Activated CD4-positive, alpha-beta T cell treated with anti-CD3 and anti-CD28 coated beads, Interleukin-2, amount 50 U/mL, for 1 hour (primary cell): ENCODE results near the gene SERHL2.
"Not testable (repeated sequence)": the region's sequence is repeated elsewhere in the genome, so short reads cannot be mapped to it uniquely, and the experiment has no call there.

ENCODE experiments used
- DNase-seq: peaks from one replicate; pipeline ENCODE4 v3.0.0-alpha.2; 2020

Gene SERHL2

DNA sequence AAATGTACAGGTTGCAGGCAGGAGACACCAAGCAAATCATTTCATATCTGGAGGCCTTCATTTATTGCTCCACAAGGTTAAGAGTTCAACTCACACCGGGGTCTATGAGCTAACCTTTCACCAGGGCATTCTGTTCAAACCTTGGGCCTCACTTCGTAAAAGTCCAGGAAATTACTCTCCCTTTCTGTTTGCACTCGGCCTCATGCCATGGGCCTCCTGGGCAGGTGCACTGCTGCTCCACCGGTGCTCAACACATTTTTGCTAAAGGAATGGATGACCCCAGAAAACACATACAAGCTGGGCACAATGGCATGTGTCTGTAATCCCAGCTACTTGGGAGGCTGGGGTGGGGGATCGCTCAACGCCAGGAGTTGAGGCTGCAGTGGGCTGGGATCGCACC lies 17.6 kb upstream of the SERHL2 start:
- DNase-seq, result no peak

DNA sequence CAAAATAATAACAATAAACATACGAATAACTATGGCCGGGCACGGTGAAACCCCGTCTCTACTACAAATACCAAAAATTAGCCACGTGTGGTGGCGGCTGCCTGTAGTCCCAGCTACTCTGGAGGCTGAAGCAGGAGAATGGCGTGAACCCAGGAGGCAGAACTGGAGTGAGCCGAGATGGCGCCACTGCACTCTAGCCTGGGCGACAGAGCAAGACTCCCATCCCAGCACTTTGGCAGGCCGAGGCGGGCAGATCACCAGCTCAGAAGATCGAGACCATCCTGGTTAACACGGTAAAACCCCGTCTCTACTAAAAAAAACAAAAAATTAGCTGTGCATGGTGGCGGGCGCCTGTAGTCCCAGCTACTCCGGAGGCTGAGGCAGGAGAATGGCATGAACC lies 17.1 kb upstream of the SERHL2 start:
- not testable (repeated sequence) for DNase-seq

DNA sequence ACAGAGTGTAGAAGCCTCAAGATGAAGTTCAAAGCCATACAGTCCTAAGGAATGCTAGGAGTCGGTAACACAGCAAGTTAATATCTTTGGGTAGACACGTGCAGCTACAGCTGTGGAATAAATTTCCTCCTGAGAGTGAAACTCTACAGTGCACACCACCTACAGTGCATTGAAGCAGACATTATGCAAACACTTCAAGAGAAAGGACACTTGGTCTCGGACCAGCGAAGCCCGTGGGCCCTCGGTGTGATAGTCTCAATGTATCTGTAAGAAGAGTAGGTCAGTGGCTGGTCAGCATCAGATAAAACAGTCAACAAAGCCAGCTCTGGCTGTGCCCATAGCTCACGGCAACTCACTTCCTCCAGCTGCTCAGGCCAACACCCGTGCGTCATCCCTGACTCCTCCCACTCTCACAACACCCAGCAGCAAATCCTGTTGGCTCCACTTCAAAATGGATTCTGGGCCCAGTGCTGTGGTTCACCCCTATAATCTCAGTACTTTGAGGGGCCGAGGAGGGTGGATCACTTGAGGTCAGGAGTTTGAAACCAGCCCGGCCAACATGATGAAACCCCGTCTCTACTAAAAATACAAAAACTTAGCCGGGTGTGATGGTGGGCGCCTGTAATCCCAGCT lies 16.4 kb upstream of the SERHL2 start:
- not testable (repeated sequence) for DNase-seq

DNA sequence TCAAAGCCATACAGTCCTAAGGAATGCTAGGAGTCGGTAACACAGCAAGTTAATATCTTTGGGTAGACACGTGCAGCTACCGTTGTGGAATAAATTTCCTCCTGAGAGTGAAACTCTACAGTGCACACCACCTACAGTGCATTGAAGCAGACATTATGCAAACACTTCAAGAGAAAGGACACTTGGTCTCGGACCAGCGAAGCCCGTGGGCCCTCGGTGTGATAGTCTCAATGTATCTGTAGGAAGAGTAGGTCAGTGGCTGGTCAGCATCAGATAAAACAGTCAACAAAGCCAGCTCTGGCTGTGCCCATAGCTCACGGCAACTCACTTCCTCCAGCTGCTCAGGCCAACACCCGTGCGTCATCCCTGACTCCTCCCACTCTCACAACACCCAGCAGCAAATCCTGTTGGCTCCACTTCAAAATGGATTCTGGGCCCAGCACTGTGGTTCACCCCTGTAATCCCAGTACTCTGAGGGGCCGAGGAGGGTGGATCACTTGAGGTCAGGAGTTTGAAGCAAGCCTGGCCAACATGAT lies 14.5 kb upstream of the SERHL2 start:
- DNase-seq, result not testable (repeated sequence)

DNA sequence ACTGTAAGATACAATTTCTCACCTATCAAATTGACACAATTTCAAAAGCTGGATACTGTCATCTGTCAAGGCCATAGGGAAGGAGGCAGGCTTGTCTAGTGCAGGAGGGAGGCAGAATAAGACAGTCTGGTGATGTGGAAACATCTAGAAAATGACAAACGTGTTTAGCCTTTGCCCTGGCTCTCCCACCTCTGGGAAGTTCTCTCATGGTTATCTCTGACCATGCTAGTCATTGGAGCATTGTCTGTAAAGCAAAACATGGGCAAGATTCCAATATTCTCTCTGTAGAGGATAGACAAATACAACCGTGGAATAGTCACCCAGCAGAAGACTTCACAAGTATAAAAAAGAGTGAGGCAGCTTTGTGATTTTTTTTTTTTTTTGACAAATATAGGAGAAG lies 9.1 kb upstream of the SERHL2 start:
- no peak for DNase-seq

DNA sequence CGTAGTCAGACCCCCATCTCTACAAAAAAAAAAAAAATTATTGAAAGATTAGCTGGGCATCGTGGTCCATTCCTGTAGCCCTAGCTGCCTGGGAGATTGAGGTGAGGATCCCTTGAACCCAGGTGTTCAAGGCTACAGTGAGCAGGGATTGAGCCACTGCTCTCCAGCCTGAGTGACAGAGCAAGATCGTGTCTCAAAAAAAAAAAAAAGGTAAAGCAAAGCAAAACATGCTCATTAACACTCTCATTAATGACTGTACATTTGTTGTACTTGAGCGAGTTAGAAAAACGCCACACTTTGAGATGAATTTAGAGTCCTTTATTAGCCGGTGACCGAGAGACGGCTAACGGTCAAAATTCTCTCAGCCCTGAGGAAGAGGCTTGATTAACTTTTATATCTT lies 6.2 kb upstream of the SERHL2 start:
- DNase-seq, result no peak

DNA sequence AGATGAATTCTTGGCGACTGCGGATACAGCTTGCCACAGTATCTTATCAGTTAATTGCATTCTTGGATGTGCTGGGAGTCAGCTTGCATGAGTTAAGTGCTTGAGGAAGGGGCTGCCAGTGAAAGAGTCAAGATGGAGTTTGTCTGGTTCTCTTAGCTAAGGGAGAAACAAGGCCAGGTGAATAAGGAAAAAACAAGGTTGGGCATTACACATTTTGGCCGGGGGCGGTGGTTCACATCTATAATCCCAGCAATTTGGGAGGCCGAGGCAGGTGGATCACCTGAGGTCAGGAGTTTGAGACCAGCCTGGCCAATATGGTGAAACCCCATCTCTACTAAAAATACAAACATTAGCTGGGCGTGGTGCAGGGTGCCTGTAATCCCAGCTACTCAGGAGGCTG lies 5.6 kb upstream of the SERHL2 start:
- DNase-seq, result not testable (repeated sequence)

DNA sequence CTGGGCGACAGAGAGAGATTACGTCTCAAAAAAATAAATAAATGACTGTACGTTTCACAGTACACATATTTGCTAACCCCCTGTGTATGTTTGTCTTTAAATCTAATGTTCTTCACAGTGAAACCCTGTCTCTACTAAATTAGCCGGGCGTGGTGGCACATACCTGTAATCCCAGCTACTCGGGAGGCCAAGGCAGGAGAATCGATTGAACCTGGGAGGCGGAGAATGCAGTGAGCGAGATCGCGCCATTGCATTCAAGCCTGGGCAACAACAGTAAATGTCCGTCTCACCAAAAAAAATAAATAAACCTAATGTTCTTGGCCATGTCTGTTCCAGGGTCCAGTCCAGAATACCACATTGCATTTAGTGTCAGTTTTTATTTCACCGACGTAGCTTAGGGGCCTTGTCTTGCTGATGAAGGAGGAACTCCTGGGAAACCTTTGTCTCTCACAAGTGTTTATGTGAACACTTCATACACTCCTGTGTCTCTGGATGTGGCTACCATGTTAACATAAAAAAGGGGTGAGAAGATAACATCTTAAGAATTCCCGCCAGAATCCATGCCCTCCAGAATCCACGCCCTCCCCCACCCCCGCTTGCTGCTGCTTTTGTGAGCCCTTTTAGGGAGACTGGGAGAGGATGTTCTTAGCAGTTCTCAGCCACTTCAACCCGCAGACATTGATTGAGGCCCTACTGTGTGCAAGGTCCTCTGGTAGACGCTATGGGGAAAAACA lies 5.0 kb upstream of the SERHL2 start:
- DNase-seq, result no peak

DNA sequence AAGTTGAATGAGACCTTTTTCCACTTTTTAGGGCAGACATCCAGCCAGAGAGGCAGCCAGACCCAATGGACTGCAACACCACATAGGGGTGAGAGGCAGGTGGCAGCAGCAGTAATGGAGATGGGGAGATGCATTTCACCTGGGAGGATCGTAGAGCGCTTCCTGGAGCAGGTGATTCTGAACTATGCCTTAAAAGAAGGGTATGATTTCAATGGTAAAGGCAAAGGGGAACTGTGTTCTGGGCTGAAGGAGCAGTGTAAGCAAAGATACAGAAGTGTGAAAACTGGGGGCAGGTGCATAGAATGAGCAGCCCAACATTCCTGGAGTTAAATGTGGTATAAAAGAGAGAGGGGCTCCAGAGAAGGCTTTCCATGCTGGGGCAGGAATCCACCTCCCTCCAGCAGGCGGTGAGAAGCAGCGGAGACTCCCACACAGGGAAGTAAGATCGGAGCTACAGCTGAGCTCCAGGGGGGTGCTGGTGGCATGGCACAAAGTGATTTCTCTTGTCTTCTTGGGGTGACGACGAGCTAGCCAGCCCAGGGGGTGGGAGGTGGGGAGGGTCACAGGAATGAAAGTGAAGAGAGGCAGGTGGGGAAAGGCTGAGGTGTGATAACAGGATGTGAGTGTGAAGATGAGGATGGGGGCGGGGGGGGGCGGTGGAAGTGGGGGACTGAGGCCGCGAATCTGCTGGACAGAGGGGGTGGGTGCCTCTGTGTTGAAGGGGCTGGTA lies 4.3 kb upstream of the SERHL2 start:
- no peak for DNase-seq

DNA sequence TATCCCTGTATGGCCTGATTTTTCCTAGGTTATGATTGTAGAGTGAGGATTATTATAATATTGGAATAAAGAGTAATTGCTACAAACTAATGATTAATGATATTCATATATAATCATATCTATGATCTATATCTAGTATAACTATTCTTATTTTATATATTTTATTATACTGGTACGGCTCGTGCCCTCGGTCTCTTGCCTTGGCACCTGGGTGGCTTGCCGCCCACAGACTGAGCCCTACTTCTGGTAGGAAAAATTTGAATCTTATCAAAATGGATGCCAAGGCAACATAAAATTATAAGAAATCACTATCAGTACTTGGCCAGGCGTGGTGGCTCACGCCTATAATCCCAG lies 1.5 kb upstream of the SERHL2 start:
- not testable (repeated sequence) for DNase-seq

DNA sequence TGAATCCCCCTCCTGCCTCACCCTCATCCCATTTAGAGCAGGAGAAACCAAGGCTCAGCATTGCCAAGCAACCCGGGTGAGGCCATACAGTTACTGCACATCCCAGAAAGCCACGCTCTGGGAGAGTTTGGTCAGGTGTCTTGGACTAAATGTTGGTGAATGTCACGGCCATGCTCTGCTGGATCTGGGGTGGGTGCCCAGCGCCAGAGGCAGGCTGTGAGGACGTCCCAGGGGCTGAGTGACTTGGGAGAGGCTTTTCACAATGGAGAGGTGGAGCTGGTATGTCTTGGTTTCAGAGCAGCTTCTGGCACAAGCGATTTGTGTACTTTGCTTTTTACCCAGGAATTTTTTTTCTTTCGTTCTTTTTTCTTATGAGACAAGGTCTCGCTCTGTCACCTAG lies 6.6 kb downstream of the SERHL2 start:
- DNase-seq, result no peak

DNA sequence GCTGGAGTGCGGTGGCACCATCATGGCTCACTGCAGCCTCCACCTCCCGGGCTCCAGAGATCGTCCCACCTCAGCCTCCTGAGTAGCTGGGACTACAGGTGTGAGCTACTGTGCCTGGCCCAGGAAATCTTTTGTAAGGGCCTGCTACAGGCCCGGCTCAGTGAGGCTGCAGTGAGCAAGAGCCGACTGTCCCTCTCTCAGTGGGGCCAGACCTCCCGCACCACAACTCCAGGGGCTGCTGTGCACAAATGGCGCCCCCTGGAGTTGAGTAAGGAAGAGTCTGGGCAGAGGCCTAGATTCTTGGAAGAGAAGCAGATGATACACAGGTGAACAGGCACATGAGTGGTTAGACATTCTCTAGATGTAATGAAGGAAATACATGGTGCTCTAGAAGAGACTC lies 7.0 kb downstream of the SERHL2 start:
- no peak for DNase-seq

DNA sequence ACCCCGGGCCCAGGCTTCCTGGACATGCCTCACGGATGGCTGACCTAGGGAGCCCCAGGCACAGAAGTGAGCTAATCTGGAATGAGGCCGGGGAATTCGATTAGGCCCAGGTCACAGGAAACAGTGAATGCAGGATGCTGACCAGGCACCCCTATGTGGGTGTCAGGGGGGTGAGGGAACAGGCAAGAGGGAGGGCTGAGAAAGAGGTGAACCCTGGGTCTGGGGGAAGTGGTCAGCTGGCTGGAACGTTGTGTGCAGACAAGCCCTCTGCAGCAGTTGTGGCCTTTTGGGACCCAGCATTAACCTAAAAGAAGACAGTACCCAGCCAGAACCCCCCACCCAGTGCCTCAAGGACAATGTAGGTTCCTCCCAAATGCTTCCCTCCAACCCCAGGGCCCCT lies 8.1 kb downstream of the SERHL2 start:
- no peak for DNase-seq

DNA sequence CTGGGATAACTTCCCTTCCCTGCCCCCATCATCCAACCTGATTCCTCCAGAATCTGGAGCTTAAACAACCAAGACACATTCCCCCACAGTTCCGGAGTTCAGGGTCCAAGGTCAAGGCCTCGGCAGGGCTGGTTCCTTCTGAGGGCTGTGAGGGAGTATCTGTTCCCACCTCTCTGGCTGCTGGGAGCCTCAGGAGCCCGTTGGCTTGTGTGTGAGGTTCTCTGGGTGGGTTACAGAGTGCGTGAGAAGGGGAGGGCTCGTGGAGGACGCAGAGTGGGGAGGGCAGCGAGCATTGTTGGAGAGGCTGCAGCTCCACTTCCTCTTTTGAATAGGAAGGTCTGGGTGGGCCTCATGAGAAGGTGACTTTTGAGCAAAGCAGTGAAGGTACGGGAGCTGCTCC lies 8.5 kb downstream of the SERHL2 start:
- DNase-seq, result no peak

DNA sequence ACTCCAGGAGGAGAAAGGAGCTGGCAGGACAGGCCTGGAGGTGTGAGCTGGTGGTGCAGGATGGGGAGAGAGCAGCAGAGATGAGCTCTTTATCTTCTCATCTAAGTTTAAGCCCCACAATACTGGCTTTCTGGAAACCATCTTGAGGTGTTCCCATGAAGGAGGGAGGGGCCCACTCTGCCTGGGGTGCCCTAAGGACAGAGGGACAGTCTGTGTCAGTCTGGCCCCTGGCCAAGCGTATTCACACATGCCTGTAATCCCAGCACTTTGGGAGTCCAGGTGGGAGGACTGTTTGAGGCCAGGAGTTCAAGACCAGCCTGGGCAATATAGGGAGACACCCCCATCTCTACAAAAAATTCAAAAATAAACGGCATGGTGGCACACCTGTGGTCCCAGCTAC lies 8.9 kb downstream of the SERHL2 start:
- no peak for DNase-seq

DNA sequence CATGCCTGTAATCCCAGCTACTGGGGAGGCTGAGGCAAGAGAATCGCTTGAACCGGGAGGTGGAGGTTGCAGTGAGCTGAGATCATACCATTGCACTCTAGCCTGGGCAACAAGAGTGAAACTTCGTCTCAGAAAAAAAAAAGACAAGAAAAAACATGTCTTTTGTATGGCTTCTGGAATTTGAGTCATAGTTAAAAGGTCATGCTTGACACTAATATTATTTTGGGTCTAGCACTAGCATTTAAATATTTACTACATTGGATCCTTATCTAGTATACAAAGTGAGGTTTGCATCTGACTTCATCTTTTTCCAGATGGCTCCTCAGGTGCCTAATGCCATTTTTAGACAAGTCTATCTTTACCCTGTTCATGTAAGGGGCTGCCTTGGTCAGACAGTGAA lies 10.2 kb downstream of the SERHL2 start:
- DNase-seq, result not testable (repeated sequence)

DNA sequence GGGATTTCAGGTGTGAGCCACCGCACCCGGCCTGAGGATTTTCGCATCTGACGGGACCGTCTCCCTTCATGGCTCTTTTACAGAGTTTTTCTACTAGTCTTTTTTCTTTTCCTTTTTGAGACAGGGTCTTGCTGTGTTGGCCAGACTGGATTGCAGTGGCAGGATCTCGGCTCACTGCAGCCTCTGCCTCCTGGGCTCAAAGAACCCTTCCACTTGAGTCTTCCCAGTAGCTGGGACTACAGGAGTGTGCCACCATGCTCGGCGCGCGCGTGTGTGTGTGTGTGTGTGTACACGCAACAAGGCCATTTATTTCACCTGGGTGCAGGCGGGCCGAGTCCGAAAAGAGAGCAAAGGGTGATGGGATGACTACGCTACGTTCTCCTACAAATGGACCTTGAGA lies 10.9 kb downstream of the SERHL2 start:
- no peak for DNase-seq

DNA sequence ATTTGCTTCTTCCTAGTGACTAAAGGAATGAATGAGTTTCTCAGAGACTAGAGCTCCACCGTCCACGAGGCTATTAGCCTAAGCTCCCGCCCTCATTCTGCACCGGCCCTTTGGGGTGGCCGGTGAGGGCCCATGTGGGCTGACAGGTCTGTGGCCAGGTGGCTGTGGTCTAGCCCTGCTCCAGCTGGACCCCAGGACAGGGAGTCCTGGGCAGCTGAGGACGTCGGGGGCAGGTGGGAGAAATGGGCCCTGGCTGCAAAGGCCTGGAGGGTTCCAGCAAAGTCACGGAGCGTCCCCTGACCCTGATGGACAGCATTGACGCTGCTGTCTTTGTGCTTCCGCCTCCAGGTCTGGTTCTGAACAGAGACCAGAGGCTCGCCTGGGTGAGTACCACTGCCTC lies 12.2 kb downstream of the SERHL2 start:
- DNase-seq, result no peak

DNA sequence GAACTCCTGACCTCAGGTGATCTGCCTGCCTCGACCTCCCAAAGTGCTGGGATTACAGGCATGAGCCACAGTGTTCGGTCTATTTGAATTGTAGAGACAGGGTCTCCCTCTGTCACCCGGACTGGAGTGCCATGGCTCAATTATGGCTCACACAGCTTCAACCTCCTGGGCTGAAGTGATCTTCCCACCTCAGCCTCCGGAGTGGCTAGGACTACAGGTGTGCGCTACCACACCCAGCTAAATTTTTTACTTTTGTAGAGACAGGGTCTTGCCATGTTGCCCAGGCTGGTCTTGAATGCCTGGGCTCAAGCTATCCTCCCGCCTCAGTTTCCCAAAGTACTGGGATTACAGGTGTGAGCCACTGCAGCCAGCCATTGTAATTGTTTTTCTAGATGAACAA lies 14.2 kb downstream of the SERHL2 start:
- not testable (repeated sequence) for DNase-seq

DNA sequence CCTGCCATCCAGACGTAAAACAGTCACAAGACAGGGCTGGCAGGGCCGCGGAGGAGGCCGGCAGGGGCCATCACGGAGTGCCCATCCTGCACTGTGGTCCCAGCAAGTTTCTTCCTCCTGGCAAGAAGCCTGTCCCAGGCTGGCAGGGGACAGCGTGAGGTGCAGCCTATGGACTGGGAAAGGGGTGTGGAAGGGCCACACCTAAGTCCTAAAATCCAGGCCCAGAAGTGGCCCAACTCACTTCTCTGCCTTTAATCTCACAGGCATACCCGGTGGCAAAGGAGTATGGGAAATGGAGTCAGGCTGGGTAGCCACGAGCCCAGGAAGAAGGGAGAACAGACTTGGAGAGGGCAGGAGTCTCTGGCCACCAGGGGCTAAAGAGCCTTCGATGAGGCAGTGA lies 16.8 kb downstream of the SERHL2 start:
- DNase-seq, result not testable (repeated sequence)

DNA sequence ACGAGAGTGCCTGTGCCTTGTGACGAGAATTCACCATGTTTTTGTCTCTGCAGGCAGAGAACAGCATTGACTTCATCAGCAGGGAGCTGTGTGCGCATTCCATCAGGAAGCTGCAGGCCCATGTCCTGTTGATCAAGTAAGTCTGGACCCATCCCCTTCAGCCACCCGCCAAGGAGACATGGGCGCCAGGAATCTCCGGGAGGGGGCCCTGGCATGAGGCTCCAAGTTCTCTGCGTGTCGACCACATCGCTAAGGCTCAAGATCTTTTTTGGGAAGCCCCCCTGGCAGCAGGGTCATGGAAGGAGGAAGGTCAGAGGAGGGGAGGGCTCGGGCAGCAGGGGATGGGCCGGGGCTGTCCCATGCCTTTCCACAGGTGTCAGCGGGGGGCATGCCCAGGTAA lies 17.3 kb downstream of the SERHL2 start:
- DNase-seq, result not testable (repeated sequence)

DNA sequence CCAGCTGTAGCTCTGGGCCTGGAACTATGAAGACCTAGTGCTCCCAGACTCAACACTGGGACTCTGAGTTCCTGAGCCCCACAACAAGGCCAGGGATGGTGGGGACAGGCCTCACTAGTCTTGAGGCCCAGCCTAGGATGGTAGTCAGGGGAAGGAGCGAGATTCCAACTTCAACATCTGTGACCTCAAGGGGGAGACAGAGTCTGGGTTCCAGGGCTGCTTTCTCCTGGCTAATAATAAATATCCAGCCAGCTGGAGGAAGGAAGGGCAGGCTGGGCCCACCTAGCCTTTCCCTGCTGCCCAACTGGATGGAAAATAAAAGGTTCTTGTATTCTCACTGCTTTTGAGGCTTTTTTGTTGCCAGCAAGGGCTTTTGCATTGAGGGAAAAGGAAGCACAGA lies 20.3 kb downstream of the SERHL2 start:
- DNase-seq, result not testable (repeated sequence)

DNA sequence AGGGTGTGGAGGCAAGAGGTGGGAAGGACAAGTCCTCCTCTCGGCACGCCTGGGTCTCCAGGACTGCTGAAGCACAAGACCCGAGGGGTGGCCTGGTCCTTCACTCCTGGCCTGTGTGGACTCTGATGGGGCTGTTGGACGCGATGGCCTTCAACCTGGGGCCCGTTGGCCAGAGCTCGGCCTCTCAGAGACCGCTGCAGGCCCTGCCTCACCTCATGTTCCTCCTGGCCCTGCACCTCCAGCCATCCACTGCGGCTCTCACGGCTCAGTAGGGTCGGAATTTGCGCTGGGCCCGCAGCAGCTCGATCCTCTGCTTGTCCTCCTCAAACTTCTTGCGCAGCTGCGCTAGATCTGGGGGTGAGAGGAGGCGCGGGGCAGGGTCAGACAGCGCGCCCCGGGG lies 20.7 kb downstream of the SERHL2 start:
- not testable (repeated sequence) for DNase-seq

DNA sequence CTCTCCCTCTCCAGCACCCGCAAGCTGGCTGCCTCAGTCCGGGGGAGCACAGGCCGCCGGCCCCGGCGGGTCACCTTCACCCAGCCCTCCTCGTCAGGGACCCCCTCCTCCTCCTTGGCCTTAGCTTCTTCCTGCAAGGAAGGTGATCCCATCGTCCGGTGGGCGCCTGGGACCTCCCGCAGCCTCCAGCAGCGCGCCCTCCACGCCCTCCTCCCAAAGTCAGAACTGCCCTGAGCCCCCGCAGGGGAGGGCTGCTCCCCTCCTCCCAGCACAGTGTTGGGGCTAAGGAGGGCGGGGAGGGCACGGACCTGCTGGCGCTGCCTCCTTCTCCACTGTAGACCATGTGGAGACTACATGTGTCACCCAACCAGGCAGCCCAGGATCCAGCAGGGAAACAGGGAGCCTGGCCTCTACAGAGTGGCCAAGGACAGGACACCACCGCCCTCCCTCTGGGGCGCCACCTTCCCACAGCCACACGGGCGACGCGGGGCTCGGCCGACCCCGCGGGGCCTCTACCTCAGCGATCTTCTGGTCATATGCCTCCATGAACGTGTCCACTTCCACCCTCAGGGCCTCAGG lies 22.3 kb downstream of the SERHL2 start:
- DNase-seq, result not testable (repeated sequence)
